Measurements from ENCODE around the gene ADAMTS17.

Gene ADAMTS17

DNA sequence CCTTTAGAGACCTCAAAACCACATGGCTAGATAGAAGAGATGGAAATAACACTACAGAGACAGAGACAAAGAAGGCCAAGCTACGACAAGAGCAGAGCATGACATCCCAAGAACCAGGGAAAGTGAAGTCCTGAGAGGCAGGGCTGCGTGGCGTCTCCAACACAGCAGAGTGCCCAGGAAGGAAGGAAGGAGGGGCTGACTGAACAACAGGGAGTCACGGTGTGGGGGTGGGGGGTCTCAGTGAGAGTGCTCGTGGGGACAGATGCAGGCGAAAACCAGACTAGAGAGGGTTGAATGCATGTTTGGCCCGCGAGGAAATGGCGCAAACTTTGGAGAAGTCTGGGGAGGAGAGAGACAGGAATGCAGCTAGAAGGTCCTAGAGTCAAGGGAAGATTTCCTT is 44.0 kb downstream of the ADAMTS17 start:
- H3K4me1 ChIP-seq (ENCODE audit: insufficient read depth, low read length, poor library complexity, severe bottlenecking): peaks cover 11% of the 10 kb centered on the region
- TF ChIP-seq, protein P1, sequence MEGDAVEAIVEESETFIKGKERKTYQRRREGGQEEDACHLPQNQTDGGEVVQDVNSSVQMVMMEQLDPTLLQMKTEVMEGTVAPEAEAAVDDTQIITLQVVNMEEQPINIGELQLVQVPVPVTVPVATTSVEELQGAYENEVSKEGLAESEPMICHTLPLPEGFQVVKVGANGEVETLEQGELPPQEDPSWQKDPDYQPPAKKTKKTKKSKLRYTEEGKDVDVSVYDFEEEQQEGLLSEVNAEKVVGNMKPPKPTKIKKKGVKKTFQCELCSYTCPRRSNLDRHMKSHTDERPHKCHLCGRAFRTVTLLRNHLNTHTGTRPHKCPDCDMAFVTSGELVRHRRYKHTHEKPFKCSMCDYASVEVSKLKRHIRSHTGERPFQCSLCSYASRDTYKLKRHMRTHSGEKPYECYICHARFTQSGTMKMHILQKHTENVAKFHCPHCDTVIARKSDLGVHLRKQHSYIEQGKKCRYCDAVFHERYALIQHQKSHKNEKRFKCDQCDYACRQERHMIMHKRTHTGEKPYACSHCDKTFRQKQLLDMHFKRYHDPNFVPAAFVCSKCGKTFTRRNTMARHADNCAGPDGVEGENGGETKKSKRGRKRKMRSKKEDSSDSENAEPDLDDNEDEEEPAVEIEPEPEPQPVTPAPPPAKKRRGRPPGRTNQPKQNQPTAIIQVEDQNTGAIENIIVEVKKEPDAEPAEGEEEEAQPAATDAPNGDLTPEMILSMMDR (conservative IDR thresholded peaks at IDR 0.05; ENCODE audit: low read length): no peak
- no peak for TF ChIP-seq EZH2phosphoT487 (IDR thresholded peaks at IDR 0.05; ENCODE audit: borderline replicate concordance)
- no peak overlapping the region for H3K4me2 ChIP-seq (ENCODE audit: low read depth, low read length, poor library complexity, severe bottlenecking)

DNA sequence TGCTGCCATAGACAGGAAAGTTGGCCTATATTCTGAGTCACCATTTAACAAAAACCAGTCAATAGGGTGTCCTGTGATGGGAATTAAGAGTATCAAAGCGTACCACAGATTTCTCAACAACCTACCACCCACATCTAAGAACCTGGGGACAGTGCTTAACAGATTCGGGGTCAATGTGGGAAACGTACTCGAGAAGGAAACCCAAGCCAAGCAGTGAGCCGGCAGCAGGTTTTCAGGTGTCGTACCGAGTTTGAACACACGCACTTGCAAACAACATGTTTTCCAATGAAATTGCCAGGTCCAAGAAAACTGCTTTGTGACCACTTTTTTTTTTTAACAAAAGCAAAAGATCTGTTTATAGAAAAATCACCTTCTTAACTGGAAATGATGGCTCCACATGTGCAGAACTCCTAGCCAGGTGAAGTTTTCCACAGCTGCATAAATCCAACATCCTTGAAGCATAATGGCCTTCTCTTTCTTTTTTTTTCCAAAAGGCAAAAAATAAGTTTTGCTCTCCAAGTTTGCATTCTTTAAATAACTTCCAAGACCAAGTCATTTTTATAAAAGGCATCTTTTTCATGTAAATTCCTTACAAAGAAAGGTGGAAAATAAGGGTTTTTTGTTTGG is 45.7 kb downstream of the ADAMTS17 start:
- no peak overlapping the region for H3K4me3 ChIP-seq (ENCODE audit: low read length, poor library complexity, severe bottlenecking)
- H3K4me2 ChIP-seq (ENCODE audit: low read depth, low read length, poor library complexity, severe bottlenecking): no peak overlapping the region
- H3K9me3 ChIP-seq (ENCODE audit: insufficient read depth, low read depth, low read length): peaks cover 3% of the 10 kb centered on the region; the same call in 1 of the 2 replicates
- no peaks in the 10 kb centered on the region for H4K20me1 ChIP-seq (ENCODE audit: insufficient read depth, low read length, poor library complexity, severe bottlenecking)
- H3K79me2 ChIP-seq (ENCODE audit: insufficient read depth, low read length): no peaks in the 10 kb centered on the region
- peaks cover 5% of the 10 kb centered on the region; the same call in 1 of the 2 replicates for H3F3A ChIP-seq (ENCODE audit: low read depth)
- peaks cover 15% of the 10 kb centered on the region for H3K4me1 ChIP-seq (ENCODE audit: insufficient read depth, low read length, poor library complexity, severe bottlenecking)
- H3K9ac ChIP-seq (ENCODE audit: low read depth, low read length, poor library complexity, severe bottlenecking): no peak overlapping the region
- no peaks in the 10 kb centered on the region for H3K9me2 ChIP-seq (replicated peaks; ENCODE audit: low read depth, low read length)
- H2AFZ ChIP-seq (ENCODE audit: low read length): no peak overlapping the region
- H3K27me3 ChIP-seq (ENCODE audit: insufficient read depth, low read length, poor library complexity, severe bottlenecking): no peaks in the 10 kb centered on the region
- TF ChIP-seq EZH2phosphoT487 (IDR thresholded peaks at IDR 0.05; ENCODE audit: borderline replicate concordance): no peak
- TF ChIP-seq, protein P1 (conservative IDR thresholded peaks at IDR 0.05; ENCODE audit: low read length): no peak
- no peaks in the 10 kb centered on the region for H3K36me3 ChIP-seq (ENCODE audit: insufficient read depth, low read length)

More for the DNA sequence above, 44.0 kb downstream of the ADAMTS17 start:
- H3K27me3 ChIP-seq (ENCODE audit: insufficient read depth, low read length, poor library complexity, severe bottlenecking): no peaks in the 10 kb centered on the region
- no peaks in the 10 kb centered on the region for H3K36me3 ChIP-seq (ENCODE audit: insufficient read depth, low read length)
- H2AFZ ChIP-seq (ENCODE audit: low read length): no peak overlapping the region
- no peaks in the 10 kb centered on the region for H3K9me2 ChIP-seq (replicated peaks; ENCODE audit: low read depth, low read length)
- H4K20me1 ChIP-seq (ENCODE audit: insufficient read depth, low read length, poor library complexity, severe bottlenecking): no peaks in the 10 kb centered on the region
- peaks cover 3% of the 10 kb centered on the region; the same call in 1 of the 2 replicates for H3K9me3 ChIP-seq (ENCODE audit: insufficient read depth, low read depth, low read length)
- H3K79me2 ChIP-seq (ENCODE audit: insufficient read depth, low read length): no peaks in the 10 kb centered on the region
- H3F3A ChIP-seq (ENCODE audit: low read depth): no peaks in the 10 kb centered on the region
- no peak overlapping the region for H3K9ac ChIP-seq (ENCODE audit: low read depth, low read length, poor library complexity, severe bottlenecking)
- no peak overlapping the region for H3K4me3 ChIP-seq (ENCODE audit: low read length, poor library complexity, severe bottlenecking)

DNA sequence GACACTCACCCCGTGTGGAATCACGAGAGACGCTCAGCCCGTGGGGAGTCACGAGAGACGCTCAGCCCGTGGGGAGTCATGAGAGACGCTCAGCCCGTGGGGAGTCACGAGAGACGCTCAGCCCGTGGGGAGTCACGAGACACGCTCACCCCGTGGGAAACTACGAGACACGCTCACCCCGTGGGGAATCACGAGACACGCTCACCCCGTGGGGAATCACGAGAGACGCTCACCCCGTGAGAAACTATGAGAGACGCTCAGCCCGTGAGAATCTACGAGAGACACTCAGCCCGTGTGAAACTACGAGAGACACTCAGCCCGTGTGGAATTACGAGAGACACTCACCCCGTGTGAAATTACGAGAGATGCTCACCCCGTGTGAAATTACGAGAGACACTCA is 49.8 kb downstream of the ADAMTS17 start:
- H3F3A ChIP-seq (ENCODE audit: low read depth): peaks cover 5% of the 10 kb centered on the region; the same call in 1 of the 2 replicates
- H3K9me3 ChIP-seq (ENCODE audit: insufficient read depth, low read depth, low read length): no peaks in the 10 kb centered on the region
- H3K9me2 ChIP-seq (replicated peaks; ENCODE audit: low read depth, low read length): no peaks in the 10 kb centered on the region
- H2AFZ ChIP-seq (ENCODE audit: low read length): no peak overlapping the region
- H3K4me3 ChIP-seq (ENCODE audit: low read length, poor library complexity, severe bottlenecking): no peak overlapping the region
- no peak overlapping the region for H3K9ac ChIP-seq (ENCODE audit: low read depth, low read length, poor library complexity, severe bottlenecking)
- H3K36me3 ChIP-seq (ENCODE audit: insufficient read depth, low read length): no peaks in the 10 kb centered on the region
- peaks cover 31% of the 10 kb centered on the region for H3K4me1 ChIP-seq (ENCODE audit: insufficient read depth, low read length, poor library complexity, severe bottlenecking)
- no peak for TF ChIP-seq EZH2phosphoT487 (IDR thresholded peaks at IDR 0.05; ENCODE audit: borderline replicate concordance)
- TF ChIP-seq, protein P1 (conservative IDR thresholded peaks at IDR 0.05; ENCODE audit: low read length): no peak
- H4K20me1 ChIP-seq (ENCODE audit: insufficient read depth, low read length, poor library complexity, severe bottlenecking): no peaks in the 10 kb centered on the region
- H3K27me3 ChIP-seq (ENCODE audit: insufficient read depth, low read length, poor library complexity, severe bottlenecking): no peaks in the 10 kb centered on the region
- no peaks in the 10 kb centered on the region for H3K79me2 ChIP-seq (ENCODE audit: insufficient read depth, low read length)
- H3K4me2 ChIP-seq (ENCODE audit: low read depth, low read length, poor library complexity, severe bottlenecking): no peak overlapping the region
